HS-27A (cell line): ENCODE results near the gene BRS3.
"Not testable (repeated sequence)": the region's sequence is repeated elsewhere in the genome, so short reads cannot be mapped to it uniquely, and the experiment has no call there.

Experiments
- DNase-seq: peaks from one replicate; pipeline ENCODE4 v3.0.0-alpha.2; 2012; ENCODE audit warnings: low read depth, missing footprints

The BRS3 gene

GRCh38 chrX:136487647-136488046 lies at the start of gene BRS3:
Gene BRS3, plus strand, starts transcription at chrX:136487947. Its CDS starts 168 bp downstream, at chrX:136488115.
- no peak for DNase-seq

GRCh38 chrX:136438192-136438591 lies 49.6 kb upstream of the BRS3 start:
- DNase-seq: no peak

- not testable (repeated sequence) for DNase-seq
These were observed 42.1 kb upstream of the BRS3 start for GRCh38 chrX:136445674-136446073.

- DNase-seq: no peak
These were observed 41.5 kb upstream of the BRS3 start for GRCh38 chrX:136446208-136446607.

- no peak for DNase-seq
These were observed 40.4 kb upstream of the BRS3 start for GRCh38 chrX:136447308-136447707.

- DNase-seq: no peak
These were observed 39.8 kb upstream of the BRS3 start for GRCh38 chrX:136447968-136448367.

- DNase-seq: no peak
These were observed 37.5 kb upstream of the BRS3 start for GRCh38 chrX:136450050-136450830.

- DNase-seq: no peak
These were observed 35.1 kb upstream of the BRS3 start for GRCh38 chrX:136452614-136453013.

- no peak for DNase-seq
These were observed 34.6 kb upstream of the BRS3 start for GRCh38 chrX:136453114-136453513.

GRCh38 chrX:136453771-136454170 lies 34.0 kb upstream of the BRS3 start:
- no peak for DNase-seq

GRCh38 chrX:136456133-136456532 lies 31.6 kb upstream of the BRS3 start:
- DNase-seq: no peak

- no peak for DNase-seq
These were observed 30.3 kb upstream of the BRS3 start for GRCh38 chrX:136457303-136457917.

- no peak for DNase-seq
These were observed 23.2 kb upstream of the BRS3 start for GRCh38 chrX:136464589-136464988.

GRCh38 chrX:136467303-136467702 lies 20.4 kb upstream of the BRS3 start:
- DNase-seq: no peak

GRCh38 chrX:136468391-136469103 lies 19.2 kb upstream of the BRS3 start:
- no peak for DNase-seq

GRCh38 chrX:136473663-136474062 lies 14.1 kb upstream of the BRS3 start:
- DNase-seq: no peak

GRCh38 chrX:136475236-136475635 lies 12.5 kb upstream of the BRS3 start:
- no peak for DNase-seq

GRCh38 chrX:136476501-136476900 lies 11.2 kb upstream of the BRS3 start:
- no peak for DNase-seq

GRCh38 chrX:136477026-136477425 lies 10.7 kb upstream of the BRS3 start:
- no peak for DNase-seq

- DNase-seq: no peak
These were observed 7.4 kb upstream of the BRS3 start for GRCh38 chrX:136480383-136480782.

GRCh38 chrX:136488706-136489105 lies 959 bp downstream of the BRS3 start:
- no peak for DNase-seq

- no peak for DNase-seq
These were observed 4.1 kb downstream of the BRS3 start for GRCh38 chrX:136491832-136492231.

- DNase-seq: no peak
These were observed 5.3 kb downstream of the BRS3 start for GRCh38 chrX:136493011-136493410.
